HL-60 (cell line): ENCODE data around the gene TMEM184B.

ENCODE experiments used
- DNase-seq, 2 experiments: peaks; one replicate each; pipeline ENCODE4 v3.0.0-alpha.2; 2010 to 2020; ENCODE audit warnings: low read depth in 1 of 2, low spot score in 1 of 2
- H3K27ac ChIP-seq: fragments of 250-450 bp; sonication (Bioruptor Pico); replicated peaks from 2 replicates; pipeline ENCODE4 v1.5.1; 2020; ENCODE audit warnings: mild to moderate bottlenecking, moderate library complexity
- H3K27me3 ChIP-seq: fragments of 250-450 bp; sonication (Bioruptor Pico); 2 replicates; pipeline ENCODE4 v1.5.1; 2021; ENCODE audit warnings: mild to moderate bottlenecking, moderate library complexity; ENCODE audit not compliant: insufficient read depth, poor library complexity, severe bottlenecking
- H3K4me3 ChIP-seq: replicated peaks from 2 replicates; pipeline ENCODE4 v1.5.1; 2011; ENCODE audit warnings: mild to moderate bottlenecking, control low read depth, low read length; ENCODE audit not compliant: insufficient read depth
- GABPA ChIP-seq: IDR thresholded peaks from 2 replicates; pipeline ENCODE4 v1.6.1; 2012; ENCODE audit warnings: low read depth
- POLR2AphosphoS5 ChIP-seq: IDR thresholded peaks from 2 replicates; pipeline ENCODE4 v1.6.1; 2012; ENCODE audit warnings: low read depth
- SPI1 ChIP-seq: IDR thresholded peaks from 2 replicates; pipeline ENCODE4 v1.6.1; 2012; ENCODE audit warnings: low read depth, mild to moderate bottlenecking, borderline replicate concordance
- TF ChIP-seq, protein P1 (sequence below): IDR thresholded peaks from 2 replicates; pipeline ENCODE4 v1.6.1; 2012; ENCODE audit warnings: low read depth; ENCODE audit not compliant: insufficient replicate concordance
- TF ChIP-seq, protein P2 (sequence below): IDR thresholded peaks from one replicate; pipeline ENCODE4 v1.5.1; 2011; ENCODE audit warnings: low read length, control low read depth, inconsistent platforms; ENCODE audit not compliant: insufficient read depth

Gene TMEM184B

DNA sequence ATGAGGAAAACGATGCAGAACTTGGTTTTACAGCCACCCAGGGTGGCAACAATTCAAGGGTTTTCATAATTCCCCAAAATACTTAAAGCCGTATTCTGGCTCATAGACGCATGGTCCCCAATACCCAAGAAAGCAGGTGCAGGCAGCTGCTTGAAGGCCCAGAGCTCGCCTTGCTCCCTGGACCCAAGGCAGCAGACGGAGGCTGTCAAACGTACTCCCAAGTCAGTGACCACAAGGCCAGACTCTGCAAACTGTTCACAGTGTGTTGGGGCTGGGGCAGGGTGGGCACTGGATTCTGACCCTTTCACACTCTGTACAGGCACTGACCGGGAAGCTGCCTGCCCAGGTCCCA is 21.5 kb downstream of the TMEM184B start:
- Histone ChIP-seq H3K4me3 (no peak overlapping the region), H3K27me3 (no peaks in the 10 kb centered on the region), H3K27ac (no peak overlapping the region)
- TF ChIP-seq, protein P1, sequence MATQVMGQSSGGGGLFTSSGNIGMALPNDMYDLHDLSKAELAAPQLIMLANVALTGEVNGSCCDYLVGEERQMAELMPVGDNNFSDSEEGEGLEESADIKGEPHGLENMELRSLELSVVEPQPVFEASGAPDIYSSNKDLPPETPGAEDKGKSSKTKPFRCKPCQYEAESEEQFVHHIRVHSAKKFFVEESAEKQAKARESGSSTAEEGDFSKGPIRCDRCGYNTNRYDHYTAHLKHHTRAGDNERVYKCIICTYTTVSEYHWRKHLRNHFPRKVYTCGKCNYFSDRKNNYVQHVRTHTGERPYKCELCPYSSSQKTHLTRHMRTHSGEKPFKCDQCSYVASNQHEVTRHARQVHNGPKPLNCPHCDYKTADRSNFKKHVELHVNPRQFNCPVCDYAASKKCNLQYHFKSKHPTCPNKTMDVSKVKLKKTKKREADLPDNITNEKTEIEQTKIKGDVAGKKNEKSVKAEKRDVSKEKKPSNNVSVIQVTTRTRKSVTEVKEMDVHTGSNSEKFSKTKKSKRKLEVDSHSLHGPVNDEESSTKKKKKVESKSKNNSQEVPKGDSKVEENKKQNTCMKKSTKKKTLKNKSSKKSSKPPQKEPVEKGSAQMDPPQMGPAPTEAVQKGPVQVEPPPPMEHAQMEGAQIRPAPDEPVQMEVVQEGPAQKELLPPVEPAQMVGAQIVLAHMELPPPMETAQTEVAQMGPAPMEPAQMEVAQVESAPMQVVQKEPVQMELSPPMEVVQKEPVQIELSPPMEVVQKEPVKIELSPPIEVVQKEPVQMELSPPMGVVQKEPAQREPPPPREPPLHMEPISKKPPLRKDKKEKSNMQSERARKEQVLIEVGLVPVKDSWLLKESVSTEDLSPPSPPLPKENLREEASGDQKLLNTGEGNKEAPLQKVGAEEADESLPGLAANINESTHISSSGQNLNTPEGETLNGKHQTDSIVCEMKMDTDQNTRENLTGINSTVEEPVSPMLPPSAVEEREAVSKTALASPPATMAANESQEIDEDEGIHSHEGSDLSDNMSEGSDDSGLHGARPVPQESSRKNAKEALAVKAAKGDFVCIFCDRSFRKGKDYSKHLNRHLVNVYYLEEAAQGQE, result no peak
- TF ChIP-seq, protein P2, sequence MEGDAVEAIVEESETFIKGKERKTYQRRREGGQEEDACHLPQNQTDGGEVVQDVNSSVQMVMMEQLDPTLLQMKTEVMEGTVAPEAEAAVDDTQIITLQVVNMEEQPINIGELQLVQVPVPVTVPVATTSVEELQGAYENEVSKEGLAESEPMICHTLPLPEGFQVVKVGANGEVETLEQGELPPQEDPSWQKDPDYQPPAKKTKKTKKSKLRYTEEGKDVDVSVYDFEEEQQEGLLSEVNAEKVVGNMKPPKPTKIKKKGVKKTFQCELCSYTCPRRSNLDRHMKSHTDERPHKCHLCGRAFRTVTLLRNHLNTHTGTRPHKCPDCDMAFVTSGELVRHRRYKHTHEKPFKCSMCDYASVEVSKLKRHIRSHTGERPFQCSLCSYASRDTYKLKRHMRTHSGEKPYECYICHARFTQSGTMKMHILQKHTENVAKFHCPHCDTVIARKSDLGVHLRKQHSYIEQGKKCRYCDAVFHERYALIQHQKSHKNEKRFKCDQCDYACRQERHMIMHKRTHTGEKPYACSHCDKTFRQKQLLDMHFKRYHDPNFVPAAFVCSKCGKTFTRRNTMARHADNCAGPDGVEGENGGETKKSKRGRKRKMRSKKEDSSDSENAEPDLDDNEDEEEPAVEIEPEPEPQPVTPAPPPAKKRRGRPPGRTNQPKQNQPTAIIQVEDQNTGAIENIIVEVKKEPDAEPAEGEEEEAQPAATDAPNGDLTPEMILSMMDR, result no peak
- TF ChIP-seq POLR2AphosphoS5, result no peak
- no peak for TF ChIP-seq GABPA
- TF ChIP-seq SPI1, result no peak
- DNase-seq, result no peak

DNA sequence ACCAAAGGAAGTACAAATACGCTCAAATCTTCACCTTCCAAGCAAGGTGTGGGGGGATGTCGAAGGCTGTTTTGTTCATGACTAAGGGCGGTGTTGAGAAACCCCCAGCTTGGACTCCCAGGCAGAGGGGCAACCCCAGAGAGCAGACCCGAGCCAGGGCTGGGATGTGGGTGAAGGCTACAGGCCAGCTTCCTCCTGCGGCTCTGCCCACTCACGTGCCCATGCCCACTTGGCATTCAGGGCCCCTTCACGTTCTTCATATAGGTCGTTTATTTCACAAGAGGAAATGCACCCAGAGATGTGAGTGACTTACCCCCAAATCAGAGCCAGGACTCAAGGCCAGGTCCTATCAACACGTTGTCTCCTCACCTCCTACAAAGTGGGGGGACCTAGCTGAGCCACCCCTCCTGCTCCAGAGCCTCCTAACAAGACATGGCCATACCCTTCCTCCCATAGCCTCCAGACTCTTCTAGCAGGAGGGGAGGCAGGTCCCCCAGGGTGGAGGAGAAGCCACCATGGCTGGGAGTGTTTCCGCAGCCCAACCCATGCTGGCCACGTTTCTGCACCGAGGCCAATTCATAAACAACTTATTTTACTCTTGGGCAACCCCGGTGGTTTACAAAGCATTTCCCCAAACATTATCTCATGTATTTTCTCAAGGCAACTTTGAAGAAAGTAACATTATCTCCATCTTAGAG is 22.0 kb downstream of the TMEM184B start:
- no peak for DNase-seq
- no peak for TF ChIP-seq POLR2AphosphoS5
- TF ChIP-seq, protein P2, result no peak
- no peak for TF ChIP-seq GABPA
- no peak for TF ChIP-seq SPI1
- TF ChIP-seq, protein P1, result no peak
- Histone ChIP-seq H3K27ac (no peak overlapping the region), H3K4me3 (no peak overlapping the region), H3K27me3 (no peaks in the 10 kb centered on the region)

DNA sequence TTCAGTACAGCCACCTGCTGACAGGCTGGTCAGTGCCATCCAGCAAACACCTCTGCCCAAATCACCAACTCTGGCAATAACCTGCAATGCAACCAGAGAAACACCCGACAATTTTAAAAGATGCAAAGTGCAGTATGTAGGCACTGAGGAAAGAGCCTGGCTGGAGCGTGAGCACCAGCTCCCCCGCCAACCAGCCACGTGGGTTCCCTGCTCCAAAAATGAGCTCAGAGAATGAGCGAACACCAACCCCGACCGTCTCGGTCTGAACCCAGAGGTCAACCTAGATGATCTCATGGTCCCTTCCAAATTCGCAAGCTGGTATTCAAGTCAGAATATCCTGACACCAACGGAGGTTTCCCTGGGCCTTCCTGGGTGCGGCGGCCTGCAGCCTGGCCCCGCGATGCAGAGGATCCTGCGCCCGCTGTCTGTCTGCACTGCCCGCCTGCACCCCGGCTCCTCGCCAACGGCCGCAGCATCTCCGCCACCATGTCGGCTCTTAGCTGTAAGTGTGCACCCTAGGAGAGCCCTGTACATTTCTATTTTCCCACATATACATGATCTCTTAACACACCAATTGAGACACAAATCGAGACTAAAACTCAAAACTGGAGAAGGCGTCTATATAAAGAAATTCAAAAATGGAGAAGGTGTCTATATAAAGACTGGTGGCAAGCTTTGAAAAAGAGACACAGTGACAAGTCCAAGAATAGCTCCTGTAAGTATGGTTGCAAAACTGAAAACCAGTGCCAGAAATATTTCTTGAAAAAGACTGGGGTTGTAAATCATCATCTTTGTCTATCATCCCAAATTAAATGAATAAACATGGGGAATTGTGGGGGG is 22.8 kb downstream of the TMEM184B start:
- Histone ChIP-seq H3K27me3 (no peaks in the 10 kb centered on the region), H3K27ac (no peak overlapping the region), H3K4me3 (no peak overlapping the region)
- no peak for TF ChIP-seq SPI1
- TF ChIP-seq, protein P1, result no peak
- no peak for TF ChIP-seq GABPA
- TF ChIP-seq, protein P2, result no peak
- TF ChIP-seq POLR2AphosphoS5, result no peak
- no peak for DNase-seq
